Suprapubic skin (tissue), 4 donors: ENCODE measurements around the gene NEMP1.

Experiments
- EP300 ChIP-seq: sonication (generic); formaldehyde crosslinking; IDR thresholded peaks from one replicate; pipeline ENCODE4 v1.6.1; 2017; ENCODE audit warnings: antibody characterized with exemption
- POLR2AphosphoS5 ChIP-seq, 3 donors: sonication (generic); formaldehyde crosslinking; IDR thresholded peaks; one replicate each; pipeline ENCODE4 v1.6.1; 2017; ENCODE audit warnings: antibody characterized with exemption in 3 of 3
- TF ChIP-seq, protein P1 (sequence below), 2 donors: fragments of 200-600 bp in 1 of 2; fragments of 450-650 bp in 1 of 2; sonication (generic) in 1 of 2; IDR thresholded peaks; one replicate each; pipeline ENCODE4 v1.5.1; 2016 to 2019; ENCODE audit warnings: antibody characterized with exemption in 2 of 2, mild to moderate bottlenecking in 1 of 2, moderate library complexity in 1 of 2

DNA sequence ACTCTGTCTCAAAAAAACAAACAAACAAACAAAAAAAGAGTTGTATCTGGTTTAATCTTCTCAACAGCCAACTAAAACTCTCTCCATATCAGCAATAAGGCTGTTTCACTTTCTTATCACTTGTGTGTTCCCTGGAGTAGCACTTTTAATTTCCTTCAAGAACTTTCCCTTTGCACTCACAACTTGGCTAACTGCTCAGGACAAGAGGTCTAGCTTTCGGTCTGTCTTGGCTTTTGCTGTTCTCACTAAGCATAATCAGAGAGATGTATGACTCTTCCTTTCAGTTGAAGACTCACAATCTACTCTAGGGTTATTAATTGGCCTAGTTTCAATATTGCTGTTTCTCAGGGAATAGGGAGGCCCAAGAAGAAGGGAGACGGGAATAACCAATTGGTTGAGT is 12.3 kb downstream of the NEMP1 start:
- no peak for TF ChIP-seq POLR2AphosphoS5 (IDR thresholded peaks at IDR 0.05)
- TF ChIP-seq, protein P1, sequence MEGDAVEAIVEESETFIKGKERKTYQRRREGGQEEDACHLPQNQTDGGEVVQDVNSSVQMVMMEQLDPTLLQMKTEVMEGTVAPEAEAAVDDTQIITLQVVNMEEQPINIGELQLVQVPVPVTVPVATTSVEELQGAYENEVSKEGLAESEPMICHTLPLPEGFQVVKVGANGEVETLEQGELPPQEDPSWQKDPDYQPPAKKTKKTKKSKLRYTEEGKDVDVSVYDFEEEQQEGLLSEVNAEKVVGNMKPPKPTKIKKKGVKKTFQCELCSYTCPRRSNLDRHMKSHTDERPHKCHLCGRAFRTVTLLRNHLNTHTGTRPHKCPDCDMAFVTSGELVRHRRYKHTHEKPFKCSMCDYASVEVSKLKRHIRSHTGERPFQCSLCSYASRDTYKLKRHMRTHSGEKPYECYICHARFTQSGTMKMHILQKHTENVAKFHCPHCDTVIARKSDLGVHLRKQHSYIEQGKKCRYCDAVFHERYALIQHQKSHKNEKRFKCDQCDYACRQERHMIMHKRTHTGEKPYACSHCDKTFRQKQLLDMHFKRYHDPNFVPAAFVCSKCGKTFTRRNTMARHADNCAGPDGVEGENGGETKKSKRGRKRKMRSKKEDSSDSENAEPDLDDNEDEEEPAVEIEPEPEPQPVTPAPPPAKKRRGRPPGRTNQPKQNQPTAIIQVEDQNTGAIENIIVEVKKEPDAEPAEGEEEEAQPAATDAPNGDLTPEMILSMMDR (IDR thresholded peaks at IDR 0.05) = no peak
- no peak for TF ChIP-seq EP300
